OCI-LY7 (cell line): ENCODE results near the gene CGB5. TPM values are rescaled to one million over a fixed set of nuclear protein-coding genes. Genes with fewer than 3 reads are reported as not detected.

Experiments used
- BruUV-seq: library from RNA; stranded (reverse); fragments of 400-500 nt; replicated peaks from 2 replicates; lab custom pipeline; 2021; lab: Mats Ljungman, UMichigan
- CTCF ChIA-PET: fragments of 300-600 bp; sonication (Branson Sonifier 250); formaldehyde crosslinking; loops from one replicate; lab custom pipeline; 2022; ENCODE audit warnings: antibody characterized with exemption; ENCODE audit not compliant: unreplicated experiment; lab: Charles Lee
- POLR2A ChIA-PET: fragments of 300-600 bp; sonication (Branson Sonifier 250); formaldehyde crosslinking; loops from one replicate; lab custom pipeline; 2022; ENCODE audit warnings: antibody characterized with exemption; lab: Charles Lee
- DNase-seq: peaks from one replicate; pipeline ENCODE4 v3.0.0-alpha.2; 2015; ENCODE audit warnings: low spot score
- H2AFZ ChIP-seq: fragments of 200-600 bp; sonication (generic), shearing (Covaris generic); 2 replicates; pipeline ENCODE4 v1.6.1; 2014; ENCODE audit warnings: mild to moderate bottlenecking, antibody characterized with exemption, low read length, moderate library complexity
- H3K27ac ChIP-seq: fragments of 200-600 bp; sonication (generic); 2 replicates; pipeline ENCODE4 v1.5.1; 2014; ENCODE audit warnings: mixed run types, low read depth, mild to moderate bottlenecking, moderate library complexity, low read length, inconsistent platforms; ENCODE audit not compliant: poor library complexity, severe bottlenecking
- H3K36me3 ChIP-seq: fragments of 200-600 bp; sonication (generic); 2 replicates; pipeline ENCODE4 v1.6.1; 2014; ENCODE audit warnings: mild to moderate bottlenecking, antibody characterized with exemption, low read length, moderate library complexity, mixed read lengths; ENCODE audit not compliant: insufficient read depth
- H3K4me1 ChIP-seq: fragments of 200-600 bp; sonication (generic); 2 replicates; pipeline ENCODE4 v1.5.1; 2014; ENCODE audit warnings: mild to moderate bottlenecking, low read length; ENCODE audit not compliant: insufficient read depth, poor library complexity, severe bottlenecking
- H3K4me2 ChIP-seq: fragments of 200-600 bp; sonication (generic); 2 replicates; pipeline ENCODE4 v1.6.1; 2014; ENCODE audit warnings: mild to moderate bottlenecking, low read length
- H3K4me3 ChIP-seq: fragments of 200-600 bp; sonication (generic); 2 replicates; pipeline ENCODE4 v1.5.1; 2014; ENCODE audit warnings: mild to moderate bottlenecking, low read depth, low read length; ENCODE audit not compliant: poor library complexity, severe bottlenecking
- H3K79me2 ChIP-seq: fragments of 200-600 bp; sonication (generic); 2 replicates; pipeline ENCODE4 v1.6.1; 2016; ENCODE audit warnings: low read depth, mild to moderate bottlenecking, low read length, moderate library complexity, mixed read lengths; ENCODE audit not compliant: insufficient read depth
- H3K9me2 ChIP-seq: fragments of 200-600 bp; sonication (generic); 2 replicates; pipeline ENCODE4 v1.6.1; 2016; ENCODE audit warnings: mild to moderate bottlenecking, low read length, mixed read lengths; ENCODE audit not compliant: insufficient read depth
- H3K9me3 ChIP-seq: fragments of 200-600 bp; sonication (generic); 2 replicates; pipeline ENCODE4 v1.6.1; 2014; ENCODE audit warnings: mild to moderate bottlenecking, mixed run types, low read length, mixed read lengths
- H4K20me1 ChIP-seq: fragments of 200-600 bp; sonication (generic); 2 replicates; pipeline ENCODE4 v1.6.1; 2014; ENCODE audit warnings: mild to moderate bottlenecking, antibody characterized with exemption, low read length, moderate library complexity, mixed read lengths; ENCODE audit not compliant: insufficient read depth
- EZH2phosphoT487 ChIP-seq: fragments of 200-600 bp; sonication (generic); IDR thresholded peaks from 2 replicates; pipeline ENCODE4 v1.6.1; 2018; ENCODE audit warnings: low read depth, borderline replicate concordance, mild to moderate bottlenecking, mixed run types, antibody characterized with exemption, low read length, moderate library complexity, mixed read lengths
- intact Hi-C: fragments of 100-400 bp; cut with micrococcal nuclease; formaldehyde crosslinking; loops from one replicate; pipeline ENCODE4 v1.10.0; 2022; ENCODE audit not compliant: unreplicated experiment
- total RNA-seq, 2 experiments: library from RNA; depleted of rRNA in 1 of 2; stranded (reverse); fragments of >200 nt in 1 of 2; shearing (Covaris generic) in 1 of 2; gene quantifications; 2 replicates each; pipeline ENCODE4 v1.2.3, GENCODE V29; 2014 to 2022
- TF ChIP-seq, protein P1 (sequence below): fragments of 200-600 bp; sonication (generic); conservative IDR thresholded peaks from 2 replicates; pipeline ENCODE4 v1.5.1; 2014; ENCODE audit warnings: mild to moderate bottlenecking, antibody characterized with exemption, low read length, moderate library complexity, mixed read lengths

Gene CGB5
- total RNA-seq, 2 experiments from 2014 or later: not detected

DNA sequence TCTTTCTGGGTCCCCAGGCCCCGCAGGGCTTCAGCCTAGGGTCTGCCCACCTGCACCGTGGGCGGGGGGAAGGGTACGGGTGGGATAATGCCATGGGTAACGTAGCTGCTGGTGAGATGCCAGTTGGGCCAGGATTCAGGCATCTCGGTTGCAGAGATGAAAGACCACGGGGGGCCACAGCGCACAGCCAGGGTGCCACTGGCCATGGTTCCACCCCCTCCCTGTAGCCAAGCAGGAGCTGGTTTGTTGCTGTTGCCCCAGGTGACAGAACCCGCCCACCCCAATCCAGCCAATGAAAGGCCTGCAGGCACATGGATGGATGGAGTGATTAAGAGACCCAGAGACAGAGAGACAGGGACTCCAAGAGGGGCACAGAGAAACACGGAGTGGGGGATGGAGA, 14.9 kb downstream of the CGB5 start:
- BruUV-seq: no TSS peak
- no peak overlapping the region for H2AFZ ChIP-seq
- no peaks in the 10 kb centered on the region for H3K36me3 ChIP-seq
- no peaks in the 10 kb centered on the region for H3K4me1 ChIP-seq
- POLR2A ChIA-PET: no interaction called here
- no peaks in the 10 kb centered on the region for H3K9me3 ChIP-seq
- no peaks in the 10 kb centered on the region for H3K9me2 ChIP-seq
- CTCF ChIA-PET: interaction anchor here (0.6 kb wide), 1 partner anchor 234 kb away, joined by 3 read pairs; no protein-coding TSS in a partner anchor
- peak; percentile 13 for DNase-seq
- intact Hi-C loops: no loop called here
- TF ChIP-seq EZH2phosphoT487: no peak
- TF ChIP-seq, protein P1, sequence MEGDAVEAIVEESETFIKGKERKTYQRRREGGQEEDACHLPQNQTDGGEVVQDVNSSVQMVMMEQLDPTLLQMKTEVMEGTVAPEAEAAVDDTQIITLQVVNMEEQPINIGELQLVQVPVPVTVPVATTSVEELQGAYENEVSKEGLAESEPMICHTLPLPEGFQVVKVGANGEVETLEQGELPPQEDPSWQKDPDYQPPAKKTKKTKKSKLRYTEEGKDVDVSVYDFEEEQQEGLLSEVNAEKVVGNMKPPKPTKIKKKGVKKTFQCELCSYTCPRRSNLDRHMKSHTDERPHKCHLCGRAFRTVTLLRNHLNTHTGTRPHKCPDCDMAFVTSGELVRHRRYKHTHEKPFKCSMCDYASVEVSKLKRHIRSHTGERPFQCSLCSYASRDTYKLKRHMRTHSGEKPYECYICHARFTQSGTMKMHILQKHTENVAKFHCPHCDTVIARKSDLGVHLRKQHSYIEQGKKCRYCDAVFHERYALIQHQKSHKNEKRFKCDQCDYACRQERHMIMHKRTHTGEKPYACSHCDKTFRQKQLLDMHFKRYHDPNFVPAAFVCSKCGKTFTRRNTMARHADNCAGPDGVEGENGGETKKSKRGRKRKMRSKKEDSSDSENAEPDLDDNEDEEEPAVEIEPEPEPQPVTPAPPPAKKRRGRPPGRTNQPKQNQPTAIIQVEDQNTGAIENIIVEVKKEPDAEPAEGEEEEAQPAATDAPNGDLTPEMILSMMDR: no peak
- no peak overlapping the region for H3K4me3 ChIP-seq
- no peaks in the 10 kb centered on the region for H3K79me2 ChIP-seq
- H3K27ac ChIP-seq: no peak overlapping the region
- H4K20me1 ChIP-seq: no peaks in the 10 kb centered on the region
- H3K4me2 ChIP-seq: no peak overlapping the region

- Histone ChIP-seq H3K9me3 (no peaks in the 10 kb centered on the region), H3K36me3 (no peaks in the 10 kb centered on the region), H3K9me2 (no peaks in the 10 kb centered on the region), H3K27ac (no peak overlapping the region), H3K4me2 (no peak overlapping the region), H3K4me3 (no peak overlapping the region), H4K20me1 (no peaks in the 10 kb centered on the region), H3K4me1 (no peaks in the 10 kb centered on the region), H3K79me2 (no peaks in the 10 kb centered on the region), H2AFZ (no peak overlapping the region)
- POLR2A ChIA-PET: no interaction called here
- CTCF ChIA-PET: interaction anchor here (0.6 kb wide), 1 partner anchor 233 kb away, joined by 3 read pairs; no protein-coding TSS in a partner anchor
- TF ChIP-seq, protein P1: no peak
- TF ChIP-seq EZH2phosphoT487: no peak
- no TSS peak for BruUV-seq
- no peak for DNase-seq
- intact Hi-C loops: no loop called here
These were observed 15.4 kb downstream of the CGB5 start for GRCh38 chr19:49059053-49059452.

DNA sequence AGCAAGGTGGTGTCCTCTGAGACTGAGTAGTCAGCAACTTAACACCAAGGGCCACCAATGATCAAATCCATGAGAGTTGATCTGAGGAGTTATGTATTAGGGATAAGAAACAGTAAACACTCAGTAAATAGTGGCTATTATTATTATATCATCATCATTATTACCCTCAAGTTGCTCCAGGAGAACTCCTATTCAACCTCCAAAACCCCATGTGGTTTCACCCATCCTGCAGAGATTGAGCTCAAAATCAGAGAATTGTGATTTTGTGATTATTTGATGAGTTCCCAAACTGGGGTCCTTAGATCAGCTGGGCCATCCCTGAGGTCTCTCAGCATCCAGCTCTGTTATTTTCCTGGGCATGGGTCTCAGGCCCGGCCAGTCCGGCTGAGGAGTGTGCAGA, 17.4 kb downstream of the CGB5 start:
- Histone ChIP-seq H3K9me3 (no peaks in the 10 kb centered on the region), H3K4me3 (no peak overlapping the region), H3K9me2 (no peaks in the 10 kb centered on the region), H3K4me1 (no peaks in the 10 kb centered on the region), H3K27ac (no peak overlapping the region), H3K36me3 (no peaks in the 10 kb centered on the region), H4K20me1 (no peaks in the 10 kb centered on the region), H3K79me2 (no peaks in the 10 kb centered on the region), H2AFZ (no peak overlapping the region), H3K4me2 (no peak overlapping the region)
- ChIA-PET CTCF (interaction anchor here (0.7 kb wide), 1 partner anchor 262 kb away, joined by 3 read pairs; no protein-coding TSS in a partner anchor), POLR2A (interaction anchor here (0.6 kb wide), 1 partner anchor 50 kb away, joined by 3 read pairs; no protein-coding TSS in a partner anchor)
- intact Hi-C loops: no loop called here
- BruUV-seq: no TSS peak
- no peak for TF ChIP-seq EZH2phosphoT487
- TF ChIP-seq, protein P1: no peak
- DNase-seq: no peak
